SK-N-SH (cell line): ENCODE results near the gene CMTM8. TPM values are rescaled to one million over a fixed set of nuclear protein-coding genes. Genes with fewer than 3 reads are reported as not detected.

Experiments used
- CTCF ChIA-PET: fragments of 300-600, 350-600 bp; formaldehyde crosslinking; extraction: SDS; loops from one replicate; lab custom pipeline; 2021; lab: Yijun Ruan, JAX
- POLR2A ChIA-PET: fragments of 350-600 bp; sonication (Branson Sonifier 250); formaldehyde crosslinking; extraction: SDS; loops from one replicate; lab custom pipeline; 2020; ENCODE audit warnings: antibody characterized with exemption, inconsistent platforms; lab: Yijun Ruan, JAX
- DNase-seq: peaks from one replicate; pipeline ENCODE4 v3.0.0; 2012
- H2AFZ ChIP-seq: fragments of 200-600 bp; sonication (generic); 2 replicates; pipeline ENCODE4 v1.8.1; 2016; ENCODE audit warnings: antibody characterized with exemption, mild to moderate bottlenecking, low read depth
- H3F3A ChIP-seq: fragments of 200-600 bp; sonication (generic); replicated peaks from 2 replicates; pipeline ENCODE3; 2016; ENCODE audit warnings: antibody characterized with exemption, mild to moderate bottlenecking; ENCODE audit not compliant: insufficient read depth
- H3K27ac ChIP-seq, 2 experiments: fragments of 200-500 bp in 1 of 2; fragments of 200-600 bp in 1 of 2; sonication (Bioruptor generic) in 1 of 2; sonication (generic), shearing (Covaris generic) in 1 of 2; 2 replicates each; pipeline versions ENCODE4 v1.5.1 to v1.6.1; 2014 to 2016; ENCODE audit warnings: low read depth in 2 of 2, inconsistent platforms in 1 of 2, low read length in 1 of 2, mild to moderate bottlenecking in 1 of 2, mixed read lengths in 1 of 2
- H3K27me3 ChIP-seq: fragments of 200-600 bp; sonication (generic), shearing (Covaris generic); 2 replicates; pipeline ENCODE4 v1.6.1; 2016; ENCODE audit warnings: mixed run types; ENCODE audit not compliant: insufficient read depth
- H3K36me3 ChIP-seq, 2 experiments: fragments of 200-500 bp in 1 of 2; fragments of 200-600 bp in 1 of 2; sonication (Bioruptor generic) in 1 of 2; sonication (generic) in 1 of 2; replicated peaks in 1 of 2; 2 replicates each; pipeline versions ENCODE3 to v1.5.1; 2014 to 2016; ENCODE audit warnings: low read length in 1 of 2, mild to moderate bottlenecking in 1 of 2; ENCODE audit not compliant: insufficient read depth in 2 of 2, control insufficient read depth in 1 of 2
- H3K4me1 ChIP-seq, 2 experiments: fragments of 200-500 bp in 1 of 2; fragments of 200-600 bp in 1 of 2; sonication (Bioruptor generic) in 1 of 2; sonication (generic), shearing (Covaris generic) in 1 of 2; 2 replicates each; pipeline versions ENCODE4 v1.5.1 to v1.6.1; 2014 to 2016; ENCODE audit warnings: low read depth in 1 of 2, low read length in 1 of 2, mixed run types in 1 of 2; ENCODE audit not compliant: insufficient read depth in 2 of 2, control insufficient read depth in 1 of 2
- H3K4me2 ChIP-seq: fragments of 200-600 bp; sonication (generic), shearing (Covaris generic); 2 replicates; pipeline ENCODE4 v1.6.1; 2017; ENCODE audit warnings: mixed run types
- H3K4me3 ChIP-seq, 2 experiments: fragments of 200-500 bp in 1 of 2; fragments of 200-600 bp in 1 of 2; sonication (Bioruptor generic) in 1 of 2; sonication (generic), shearing (Covaris generic) in 1 of 2; 2 replicates each; pipeline versions ENCODE4 v1.5.1 to v1.8.1; 2014 to 2016; ENCODE audit warnings: low read depth in 2 of 2, inconsistent platforms in 1 of 2, low read length in 1 of 2, mild to moderate bottlenecking in 1 of 2, mixed read lengths in 1 of 2, moderate library complexity in 1 of 2
- H3K79me2 ChIP-seq: fragments of 200-600 bp; sonication (generic); 2 replicates; pipeline ENCODE4 v1.8.1; 2017; ENCODE audit warnings: mild to moderate bottlenecking; ENCODE audit not compliant: insufficient read depth
- H3K9ac ChIP-seq: fragments of 200-600 bp; sonication (generic); 2 replicates; pipeline ENCODE4 v1.6.1; 2017; ENCODE audit warnings: mixed run types
- H3K9me2 ChIP-seq: fragments of 200-600 bp; sonication (generic); 2 replicates; pipeline ENCODE4 v1.6.1; 2017; ENCODE audit warnings: mixed run types
- H3K9me3 ChIP-seq: fragments of 200-600 bp; sonication (generic); 2 replicates; pipeline ENCODE4 v1.6.1; 2017; ENCODE audit warnings: mixed run types, mild to moderate bottlenecking, moderate library complexity
- H4K20me1 ChIP-seq: fragments of 200-600 bp; sonication (generic); 2 replicates; pipeline ENCODE4 v1.6.1; 2017; ENCODE audit warnings: mild to moderate bottlenecking, mixed run types; ENCODE audit not compliant: insufficient read depth
- CTCF ChIP-seq: fragments of 200-600 bp; sonication (generic); IDR thresholded peaks from 2 replicates; pipeline ENCODE4 v1.6.1; 2017; ENCODE audit warnings: antibody characterized with exemption, mild to moderate bottlenecking, moderate library complexity
- EP300 ChIP-seq, 2 experiments: IDR thresholded peaks; 2 replicates each; pipeline versions ENCODE4 v1.4.0 to v1.6.1; 2012; ENCODE audit warnings: borderline replicate concordance in 1 of 2, low read depth in 1 of 2, low read length in 1 of 2
- EZH2phosphoT487 ChIP-seq: fragments of 200-600 bp; sonication (generic); IDR thresholded peaks from 2 replicates; pipeline ENCODE4 v1.6.1; 2017; ENCODE audit warnings: low read depth, mixed run types, mild to moderate bottlenecking, antibody characterized with exemption, moderate library complexity, borderline replicate concordance
- FOSL2 ChIP-seq: IDR thresholded peaks from 2 replicates; pipeline ENCODE4 v1.4.0; 2012; ENCODE audit warnings: low read depth, mild to moderate bottlenecking, moderate library complexity, borderline replicate concordance
- FOXJ3 ChIP-seq: sonication (generic); formaldehyde crosslinking; IDR thresholded peaks from 2 replicates; pipeline ENCODE4 v1.5.1; 2020; ENCODE audit warnings: mild to moderate bottlenecking, missing genetic modification reagents
- IRF3 ChIP-seq: fragments of 150-350 bp; IDR thresholded peaks from 2 replicates; pipeline ENCODE4 v1.6.1; 2016; ENCODE audit warnings: mild to moderate bottlenecking, low read depth, low read length
- JUND ChIP-seq: IDR thresholded peaks from 2 replicates; pipeline ENCODE4 v1.4.0; 2012
- MAX ChIP-seq: IDR thresholded peaks from 2 replicates; pipeline ENCODE4 v1.4.0; 2012; ENCODE audit warnings: low read depth
- POLR2AphosphoS5 ChIP-seq: IDR thresholded peaks from 2 replicates; pipeline ENCODE4 v1.6.1; 2012; ENCODE audit warnings: low read depth, low read length
- RCOR1 ChIP-seq: fragments of 150-350 bp; IDR thresholded peaks from 2 replicates; pipeline ENCODE4 v1.6.1; 2017; ENCODE audit warnings: antibody characterized with exemption, low read length
- REST ChIP-seq: IDR thresholded peaks from 2 replicates; pipeline ENCODE4 v1.6.1; 2012; ENCODE audit warnings: mild to moderate bottlenecking, low read depth, low read length, moderate library complexity
- RFX5 ChIP-seq: IDR thresholded peaks from 2 replicates; pipeline ENCODE4 v1.6.1; 2012; ENCODE audit warnings: mild to moderate bottlenecking, improper control_type of control experiment, low read length
- RXRA ChIP-seq: IDR thresholded peaks from 2 replicates; pipeline ENCODE4 v1.4.0; 2012; ENCODE audit warnings: low read depth, mild to moderate bottlenecking, borderline replicate concordance
- TAF1 ChIP-seq: IDR thresholded peaks from 2 replicates; pipeline ENCODE4 v1.6.1; 2012; ENCODE audit warnings: low read depth, mild to moderate bottlenecking, low read length, moderate library complexity, borderline replicate concordance
- TCF12 ChIP-seq: IDR thresholded peaks from 2 replicates; pipeline ENCODE4 v1.4.0; 2012
- USF2 ChIP-seq: fragments of 150-350 bp; IDR thresholded peaks from 2 replicates; pipeline ENCODE4 v1.6.1; 2017; ENCODE audit warnings: antibody characterized with exemption, low read length, low read depth, borderline replicate concordance
- WGBS: methylation state at CpG from one replicate; pipeline ENCODE4 v1.1.6; 2017; ENCODE audit warnings: low lambda C conversion rate; 5-methylcytosine and 5-hydroxymethylcytosine counted together
- polyA plus RNA-seq, 3 experiments: library from polyadenylated mRNA; depleted of rRNA; stranded (reverse); fragments of >200 nt; gene quantifications; 2 replicates each; pipeline ENCODE4 v1.2.3, GENCODE V29; 2012

The CMTM8 gene
- polyA plus RNA-seq, 1 of the 3 experiments (the other 2 are of a cell fraction), result 9.7 TPM

GRCh38 chr3:32313169-32313568 is 74.7 kb downstream of the CMTM8 start (continued):
- no peak for TF ChIP-seq POLR2AphosphoS5
- TF ChIP-seq TCF12, result no peak

- Histone ChIP-seq H3K79me2 (no peaks in the 10 kb centered on the region), H3K36me3 (no peaks in the 10 kb centered on the region), H3K9ac (no peak overlapping the region), H4K20me1 (no peaks in the 10 kb centered on the region), H3K27me3 (no peaks in the 10 kb centered on the region), H3F3A (no peaks in the 10 kb centered on the region), H3K4me1 (no peaks in the 10 kb centered on the region; a peak in 1 of 4 replicates), H3K4me2 (peak overlapping the region; percentile 50), H3K9me3 (no peaks in the 10 kb centered on the region), H2AFZ (no peak overlapping the region), H3K4me3 (no peak overlapping the region), H3K27ac (no peak overlapping the region), H3K9me2 (no peaks in the 10 kb centered on the region)
- POLR2A ChIA-PET, result no interaction called here
- no peak for DNase-seq
- 38% methylated on average over 5 of the region's 5 CpGs for WGBS
- no peak for TF ChIP-seq EZH2phosphoT487
- peak; percentile 57; the same call in 1 of the 2 replicates for TF ChIP-seq FOSL2
- peak; percentile 26; the same call in 1 of the 2 replicates for TF ChIP-seq JUND
- CTCF ChIA-PET, result interaction anchor here (2.0 kb wide), 1 partner anchor 17 kb away, joined by 5 read pairs; no protein-coding TSS in a partner anchor
These were observed 75.4 kb downstream of the CMTM8 start for GRCh38 chr3:32313723-32314473.

- H4K20me1 ChIP-seq, result no peaks in the 10 kb centered on the region
- H3K79me2 ChIP-seq, result no peaks in the 10 kb centered on the region
- H3K4me2 ChIP-seq, result no peak overlapping the region
- WGBS, result 100% methylated on average over 3 of the region's 3 CpGs
- H3K9me2 ChIP-seq, result no peaks in the 10 kb centered on the region
- H3K9me3 ChIP-seq, result no peaks in the 10 kb centered on the region
- H3K27me3 ChIP-seq, result no peaks in the 10 kb centered on the region
- H3K4me3 ChIP-seq, result no peak overlapping the region
- H3K4me1 ChIP-seq, result no peaks in the 10 kb centered on the region; a peak in 1 of 4 replicates
- H2AFZ ChIP-seq, result no peak overlapping the region
- H3F3A ChIP-seq, result no peaks in the 10 kb centered on the region
- no peaks in the 10 kb centered on the region for H3K36me3 ChIP-seq
- H3K9ac ChIP-seq, result no peak overlapping the region
- POLR2A ChIA-PET, result no interaction called here
- CTCF ChIA-PET, result interaction anchor here (2.0 kb wide), 1 partner anchor 19 kb away, joined by 5 read pairs; no protein-coding TSS in a partner anchor
- DNase-seq, result no peak
- no peak overlapping the region for H3K27ac ChIP-seq
- TF ChIP-seq REST (no peak), RXRA (no peak), POLR2AphosphoS5 (no peak), MAX (no peak), FOXJ3 (CRISPR knock-in tag) (no peak), TCF12 (no peak), JUND (no peak), EZH2phosphoT487 (no peak), EP300 (IDR thresholded peaks at IDR 0.05; ENCODE audit: borderline replicate concordance in 1 of 2, low read depth in 1 of 2, low read length in 1 of 2) (no peak), CTCF (no peak), USF2 (no peak), RCOR1 (no peak), IRF3 (no peak), RFX5 (no peak), TAF1 (no peak)
These were observed 77.0 kb downstream of the CMTM8 start for GRCh38 chr3:32315441-32315840.
